ENCODE measurements around the gene MRTFA.

Gene MRTFA

GRCh38 chr22:40485813-40486667, 150.5 kb downstream of the MRTFA start:
- DNase-seq, result no peak

- DNase-seq, result no peak
Measured at GRCh38 chr22:40484906-40485669, 151.4 kb downstream of the MRTFA start.

- DNase-seq, result no peak
Measured at GRCh38 chr22:40482886-40483285, 153.6 kb downstream of the MRTFA start.

GRCh38 chr22:40482391-40482790, 154.1 kb downstream of the MRTFA start:
- no peak for DNase-seq

GRCh38 chr22:40480996-40481395, 155.5 kb downstream of the MRTFA start:
- no peak for DNase-seq

GRCh38 chr22:40479887-40480538, 156.5 kb downstream of the MRTFA start:
- no peak for DNase-seq

- no peak for DNase-seq
Measured at GRCh38 chr22:40479126-40479800, 157.3 kb downstream of the MRTFA start.

- no peak for DNase-seq
Measured at GRCh38 chr22:40478338-40479125, 158.0 kb downstream of the MRTFA start.

- DNase-seq, result no peak
Measured at GRCh38 chr22:40477683-40478337, 158.7 kb downstream of the MRTFA start.

- DNase-seq, result no peak
Measured at GRCh38 chr22:40476341-40476740, 160.2 kb downstream of the MRTFA start.

GRCh38 chr22:40473703-40474102, 162.8 kb downstream of the MRTFA start:
- DNase-seq, result peak; percentile 26

GRCh38 chr22:40472579-40472978, 163.9 kb downstream of the MRTFA start:
- no peak for DNase-seq

- no peak for DNase-seq
Measured at GRCh38 chr22:40472051-40472450, 164.5 kb downstream of the MRTFA start.

- no peak for DNase-seq
Measured at GRCh38 chr22:40469181-40469580, 167.3 kb downstream of the MRTFA start.

GRCh38 chr22:40468616-40469015, 167.9 kb downstream of the MRTFA start:
- DNase-seq, result no peak

GRCh38 chr22:40466976-40467375, 169.5 kb downstream of the MRTFA start:
- no peak for DNase-seq

- DNase-seq, result peak; percentile 67
Measured at GRCh38 chr22:40463683-40464082, 172.8 kb downstream of the MRTFA start.

GRCh38 chr22:40463017-40463631, 173.4 kb downstream of the MRTFA start:
- peak; percentile 69 for DNase-seq

GRCh38 chr22:40462195-40462984, 174.1 kb downstream of the MRTFA start:
- DNase-seq, result peak; percentile 35

- no peak for DNase-seq
Measured at GRCh38 chr22:40453671-40454070, 182.8 kb downstream of the MRTFA start.

All from activated CD4-positive, alpha-beta T cell treated with anti-CD3 and anti-CD28 coated beads, Interleukin-2, amount 50 U/mL, for 16 hours (primary cell).